ENCODE results near the gene LAPTM5. TPM values are rescaled to one million over a fixed set of nuclear protein-coding genes. Genes with fewer than 3 reads are reported as not detected.
"Not testable (repeated sequence)": the region's sequence is repeated elsewhere in the genome, so short reads cannot be mapped to it uniquely, and the experiment has no call there.

The LAPTM5 gene
- total RNA-seq, 1 experiment from 2014 or later: not detected

DNA sequence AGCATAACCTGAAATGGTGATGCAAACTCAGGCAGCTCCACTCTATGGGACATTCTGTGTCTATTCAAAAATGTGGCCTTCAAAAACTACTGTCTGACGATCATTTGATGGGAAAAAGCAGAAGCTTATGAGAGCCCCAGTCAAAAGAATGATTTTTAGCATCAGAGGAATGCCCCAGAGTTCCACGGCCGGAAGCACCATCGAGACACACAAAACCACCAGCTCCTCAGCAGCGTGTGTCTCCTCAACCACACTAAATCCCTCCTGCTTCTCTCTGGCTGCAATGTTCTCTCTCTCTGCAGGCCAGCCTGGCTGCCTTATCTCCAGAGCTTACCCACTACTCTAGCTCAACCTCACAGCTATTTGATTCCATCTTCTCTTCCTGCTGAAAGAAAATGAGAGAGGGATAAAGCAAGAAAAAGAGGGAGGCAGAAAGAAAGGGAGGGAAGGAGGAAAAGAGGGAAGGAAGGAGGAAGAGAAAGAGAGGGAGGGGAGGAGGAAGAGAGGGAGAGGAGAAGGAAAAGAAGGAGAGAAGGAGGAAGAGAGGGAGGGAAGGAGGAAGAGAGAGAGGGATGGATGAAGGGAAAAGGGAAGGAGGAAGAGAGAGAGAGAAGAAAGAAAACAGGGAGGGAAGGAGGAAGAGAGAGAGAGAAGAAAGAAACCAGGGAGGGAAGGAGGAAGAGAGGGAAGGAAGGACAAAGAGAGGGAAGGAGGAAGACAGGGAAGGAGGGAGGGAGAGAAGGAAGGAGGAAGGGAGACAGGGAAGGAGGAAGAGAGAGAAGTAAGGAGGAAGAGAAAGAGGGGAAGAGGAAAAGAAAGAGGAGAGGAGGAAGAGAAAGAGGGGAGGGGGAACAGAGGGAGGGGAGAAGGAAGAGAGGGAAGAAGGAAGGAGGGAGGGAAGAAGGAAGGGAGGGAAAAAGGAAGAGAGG lies 33.5 kb upstream of the LAPTM5 start:
- Histone ChIP-seq H3K4me3 (no peak overlapping the region), H3K9me3 (replicated peaks) (no peaks in the 10 kb centered on the region), H3K36me3 (no peaks in the 10 kb centered on the region), H3K27ac (no peak overlapping the region), H3K4me1 (replicated peaks) (peaks cover 18% of the 10 kb centered on the region), H3K27me3 (replicated peaks) (no peaks in the 10 kb centered on the region)
- no peak for DNase-seq (ENCODE audit: low read depth in 1 of 2, low spot score in 2 of 2)

- DNase-seq (ENCODE audit: low read depth in 1 of 2, low spot score in 2 of 2); H3K36me3 ChIP-seq; H3K27me3 ChIP-seq (replicated peaks); H3K9me3 ChIP-seq (replicated peaks); H3K4me3 ChIP-seq; H3K27ac ChIP-seq: not testable (repeated sequence)
- H3K4me1 ChIP-seq (replicated peaks): peaks cover 18% of the 10 kb centered on the region
Observed at GRCh38 chr1:30790256-30790525, 32.6 kb upstream of the LAPTM5 start.

DNA sequence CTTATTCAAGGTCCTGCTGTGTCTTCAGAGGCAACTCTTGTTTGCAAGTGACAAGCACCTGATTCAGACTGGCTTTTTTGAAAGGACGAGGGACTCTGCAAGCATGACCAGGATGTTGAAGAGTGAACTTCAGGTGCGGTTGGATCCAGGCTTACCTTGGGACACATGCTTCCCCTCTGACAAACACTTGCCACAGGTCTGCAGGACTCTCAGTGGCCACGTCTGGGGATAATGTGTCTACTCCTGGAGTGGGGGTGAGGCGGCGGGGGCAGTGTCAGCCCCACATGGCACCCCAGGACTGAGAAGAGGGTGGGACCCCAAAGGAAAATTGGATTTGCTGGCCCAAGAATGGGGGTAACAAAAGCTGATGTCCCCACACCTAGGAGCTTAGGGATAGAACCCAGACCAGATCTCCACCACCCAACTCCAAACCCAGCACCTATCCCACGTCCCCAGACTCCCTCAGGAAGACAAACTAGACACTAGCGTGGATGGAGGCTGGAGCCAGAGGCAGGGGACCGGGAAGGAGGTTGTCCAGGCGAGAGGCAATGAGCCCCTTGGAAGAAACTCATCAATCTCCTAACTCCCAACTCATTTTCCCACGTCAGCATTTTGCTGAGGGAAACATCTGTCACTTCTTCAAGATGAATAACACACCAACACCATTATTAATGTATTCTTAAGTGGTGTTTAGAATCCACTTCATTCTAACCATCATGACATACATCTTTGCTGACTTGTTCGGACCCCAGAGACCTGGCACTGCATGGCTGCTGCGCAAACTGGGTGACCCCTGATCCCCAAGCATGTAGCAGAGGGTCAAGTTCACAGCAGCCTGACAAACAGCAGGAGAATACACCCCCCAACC lies 32.0 kb upstream of the LAPTM5 start:
- Histone ChIP-seq H3K27ac (no peak overlapping the region), H3K4me3 (no peak overlapping the region), H3K9me3 (replicated peaks) (no peaks in the 10 kb centered on the region), H3K36me3 (no peaks in the 10 kb centered on the region), H3K4me1 (replicated peaks) (peaks cover 18% of the 10 kb centered on the region), H3K27me3 (replicated peaks) (no peaks in the 10 kb centered on the region)
- DNase-seq (ENCODE audit: low read depth in 1 of 2, low spot score in 2 of 2): no peak

DNA sequence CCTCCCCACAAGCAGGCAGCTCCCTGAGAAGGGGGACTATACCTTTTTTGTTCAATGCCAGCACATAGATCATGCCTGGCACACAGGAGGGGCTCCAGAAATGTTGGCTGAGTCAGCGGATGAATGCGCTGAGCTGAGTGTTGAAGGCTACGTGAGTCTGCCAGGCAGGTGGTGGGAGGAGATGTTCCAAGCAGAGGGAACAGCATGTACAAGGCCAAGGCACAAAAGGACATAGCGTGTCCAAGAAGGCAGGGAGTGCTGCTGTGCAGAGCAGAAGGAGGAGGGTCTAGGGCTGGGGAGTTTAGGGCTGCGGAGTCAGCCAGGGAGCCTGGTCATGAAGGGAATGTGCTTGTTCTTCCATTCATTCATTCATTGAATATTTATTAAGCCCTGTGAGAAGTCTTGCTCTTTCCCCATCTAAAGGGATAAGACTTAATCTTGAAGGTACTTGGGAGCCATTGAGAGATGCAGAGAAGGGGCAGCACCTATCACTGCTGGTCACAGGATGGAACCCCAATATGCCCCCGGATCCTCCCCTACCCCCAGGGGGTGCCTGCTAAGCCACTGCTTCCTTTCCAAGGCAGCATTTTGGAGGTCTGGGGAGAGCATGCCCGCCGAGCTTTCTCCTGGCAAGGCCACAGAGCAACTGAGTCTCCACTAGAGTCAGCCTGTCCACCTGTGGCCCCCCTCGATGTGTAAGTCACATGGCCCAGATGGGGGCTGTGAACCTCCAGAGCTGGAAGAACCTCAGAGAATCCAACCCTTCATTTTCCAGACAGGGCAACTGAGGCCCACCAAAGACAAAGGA lies 31.2 kb upstream of the LAPTM5 start:
- Histone ChIP-seq H3K27me3 (replicated peaks) (no peaks in the 10 kb centered on the region), H3K9me3 (replicated peaks) (no peaks in the 10 kb centered on the region), H3K4me3 (no peak overlapping the region), H3K36me3 (no peaks in the 10 kb centered on the region), H3K27ac (no peak overlapping the region), H3K4me1 (replicated peaks) (peaks cover 18% of the 10 kb centered on the region)
- no peak for DNase-seq (ENCODE audit: low read depth in 1 of 2, low spot score in 2 of 2)

DNA sequence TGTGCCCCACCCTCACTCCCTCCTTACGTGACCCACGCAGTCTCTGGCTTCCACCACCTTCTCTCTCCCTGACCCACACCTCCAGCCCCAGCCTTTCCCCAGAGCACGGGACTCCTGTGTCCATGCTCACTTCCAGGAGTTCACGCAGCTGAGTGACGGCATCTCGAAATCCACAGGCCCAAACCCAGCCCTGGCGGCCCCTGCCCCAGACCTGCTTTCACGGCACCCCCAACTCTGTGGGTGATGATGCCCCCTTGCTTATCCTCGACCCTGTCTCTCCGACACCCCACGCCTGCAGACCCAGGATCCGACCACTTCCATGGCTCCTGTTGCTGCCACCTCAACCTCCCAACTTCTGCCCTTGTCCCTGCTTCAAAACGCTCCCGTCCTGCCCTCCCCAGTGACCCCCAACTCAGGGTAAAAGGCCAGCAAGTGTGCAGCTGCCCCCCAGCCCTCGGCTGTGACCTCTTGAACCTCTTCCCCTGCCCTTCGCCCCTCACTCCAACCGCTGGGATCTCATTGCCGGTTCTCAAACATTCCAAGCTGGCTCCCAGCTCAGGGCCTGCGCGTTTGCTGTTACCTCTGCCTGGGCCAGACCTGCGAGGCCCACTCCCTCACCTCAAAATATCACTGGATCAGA lies 30.4 kb upstream of the LAPTM5 start:
- H3K4me3 ChIP-seq: no peak overlapping the region
- H3K9me3 ChIP-seq (replicated peaks): no peaks in the 10 kb centered on the region
- H3K36me3 ChIP-seq: no peaks in the 10 kb centered on the region
- peaks cover 18% of the 10 kb centered on the region for H3K4me1 ChIP-seq (replicated peaks)
- H3K27ac ChIP-seq: no peak overlapping the region
- H3K27me3 ChIP-seq (replicated peaks): no peaks in the 10 kb centered on the region
- DNase-seq (ENCODE audit: low read depth in 1 of 2, low spot score in 2 of 2): no peak

- H3K4me1 ChIP-seq (replicated peaks): peaks cover 23% of the 10 kb centered on the region
- no peak for DNase-seq (ENCODE audit: low read depth in 1 of 2, low spot score in 2 of 2)
- H3K36me3 ChIP-seq: no peaks in the 10 kb centered on the region
- no peak overlapping the region for H3K27ac ChIP-seq
- no peaks in the 10 kb centered on the region for H3K27me3 ChIP-seq (replicated peaks)
- no peaks in the 10 kb centered on the region for H3K9me3 ChIP-seq (replicated peaks)
- H3K4me3 ChIP-seq: no peak overlapping the region
Observed at GRCh38 chr1:30787266-30787665, 29.7 kb upstream of the LAPTM5 start.

DNA sequence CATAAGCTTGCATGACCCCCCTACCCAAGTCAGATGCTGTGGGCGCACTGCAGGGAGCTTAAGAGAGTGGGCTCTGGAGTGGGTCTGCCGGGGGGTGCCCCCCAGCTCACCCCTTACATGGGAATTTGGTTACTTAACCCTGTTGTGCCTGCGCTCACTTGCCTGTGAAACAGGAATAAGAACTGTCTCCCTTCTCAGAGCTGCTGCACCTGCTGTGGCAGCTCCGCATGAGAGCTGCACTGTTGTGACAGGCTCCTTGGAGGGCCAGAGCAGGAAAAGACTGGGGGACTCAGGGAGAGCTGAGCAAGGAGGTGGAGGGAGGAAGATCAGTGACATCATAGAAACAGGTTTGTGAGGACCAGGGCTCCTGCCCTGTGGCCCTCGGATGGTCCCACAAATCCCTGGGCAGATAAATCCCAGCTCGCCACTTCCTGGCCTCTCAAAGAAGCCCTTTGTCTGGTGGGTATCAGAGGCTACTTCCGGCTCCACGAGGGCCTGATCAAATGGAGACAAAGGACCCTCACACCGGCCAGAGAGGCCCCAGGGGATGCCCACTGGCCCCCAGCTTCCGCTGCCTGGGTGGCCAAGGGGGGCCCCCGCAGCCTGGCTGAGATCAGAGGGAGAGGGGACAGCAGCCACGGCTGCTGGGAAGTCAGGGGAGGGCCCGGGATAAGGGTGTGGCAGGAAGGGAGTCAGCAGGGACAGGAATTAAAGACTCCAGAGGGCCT lies 28.9 kb upstream of the LAPTM5 start:
- Histone ChIP-seq H3K27me3 (replicated peaks) (no peaks in the 10 kb centered on the region), H3K27ac (peak overlapping the region; percentile 46; the same call in 1 of the 2 replicates), H3K9me3 (replicated peaks) (no peaks in the 10 kb centered on the region), H3K4me3 (no peak overlapping the region), H3K36me3 (no peaks in the 10 kb centered on the region), H3K4me1 (replicated peaks) (peaks cover 23% of the 10 kb centered on the region)
- peak; percentile 64 to 71 for DNase-seq (ENCODE audit: low read depth in 1 of 2, low spot score in 2 of 2)

DNA sequence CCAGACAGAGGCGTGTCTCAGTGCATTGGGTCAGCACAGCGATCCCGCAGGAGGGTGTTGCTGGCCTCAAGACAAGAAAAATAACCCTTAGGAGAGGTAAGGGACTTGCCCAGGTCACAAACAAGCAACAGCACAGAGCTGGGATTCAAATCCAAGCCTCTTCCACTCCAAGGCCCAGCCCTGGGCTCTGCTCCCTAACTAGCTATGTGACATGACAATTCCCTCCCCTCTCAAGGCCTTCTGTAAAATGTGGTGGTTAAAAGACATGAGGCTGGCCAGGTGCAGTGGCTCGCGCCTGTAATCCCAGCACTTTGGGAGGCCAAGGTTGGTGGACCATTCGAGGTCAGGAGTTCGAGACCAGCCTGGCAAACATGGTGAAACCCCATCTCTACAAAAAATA lies 28.1 kb upstream of the LAPTM5 start:
- H3K36me3 ChIP-seq: no peaks in the 10 kb centered on the region
- no peaks in the 10 kb centered on the region for H3K27me3 ChIP-seq (replicated peaks)
- peaks cover 23% of the 10 kb centered on the region for H3K4me1 ChIP-seq (replicated peaks)
- H3K4me3 ChIP-seq: no peak overlapping the region
- DNase-seq (ENCODE audit: low read depth in 1 of 2, low spot score in 2 of 2): no peak
- H3K9me3 ChIP-seq (replicated peaks): no peaks in the 10 kb centered on the region
- H3K27ac ChIP-seq: no peak overlapping the region

- Histone ChIP-seq H3K36me3 (no peaks in the 10 kb centered on the region), H3K27ac (no peak overlapping the region), H3K4me3 (no peak overlapping the region), H3K4me1 (replicated peaks) (peaks cover 23% of the 10 kb centered on the region), H3K27me3 (replicated peaks) (no peaks in the 10 kb centered on the region), H3K9me3 (replicated peaks) (no peaks in the 10 kb centered on the region)
- DNase-seq (ENCODE audit: low read depth in 1 of 2, low spot score in 2 of 2): no peak
Observed at GRCh38 chr1:30785181-30785580, 27.6 kb upstream of the LAPTM5 start.

- H3K27ac ChIP-seq: no peak overlapping the region
- H3K36me3 ChIP-seq: no peaks in the 10 kb centered on the region
- DNase-seq (ENCODE audit: low read depth in 1 of 2, low spot score in 2 of 2): no peak
- H3K4me3 ChIP-seq: no peak overlapping the region
- H3K27me3 ChIP-seq (replicated peaks): no peaks in the 10 kb centered on the region
- no peaks in the 10 kb centered on the region for H3K9me3 ChIP-seq (replicated peaks)
- peaks cover 28% of the 10 kb centered on the region for H3K4me1 ChIP-seq (replicated peaks)
Observed at GRCh38 chr1:30783256-30783915, 25.8 kb upstream of the LAPTM5 start.

- DNase-seq (ENCODE audit: low read depth in 1 of 2, low spot score in 2 of 2): peak; percentile 61 to 77
- Histone ChIP-seq H3K4me1 (replicated peaks) (peaks cover 25% of the 10 kb centered on the region), H3K9me3 (replicated peaks) (no peaks in the 10 kb centered on the region), H3K4me3 (no peak overlapping the region), H3K36me3 (no peaks in the 10 kb centered on the region), H3K27ac (no peak overlapping the region), H3K27me3 (replicated peaks) (no peaks in the 10 kb centered on the region)
Observed at GRCh38 chr1:30782361-30783255, 25.0 kb upstream of the LAPTM5 start.

DNA sequence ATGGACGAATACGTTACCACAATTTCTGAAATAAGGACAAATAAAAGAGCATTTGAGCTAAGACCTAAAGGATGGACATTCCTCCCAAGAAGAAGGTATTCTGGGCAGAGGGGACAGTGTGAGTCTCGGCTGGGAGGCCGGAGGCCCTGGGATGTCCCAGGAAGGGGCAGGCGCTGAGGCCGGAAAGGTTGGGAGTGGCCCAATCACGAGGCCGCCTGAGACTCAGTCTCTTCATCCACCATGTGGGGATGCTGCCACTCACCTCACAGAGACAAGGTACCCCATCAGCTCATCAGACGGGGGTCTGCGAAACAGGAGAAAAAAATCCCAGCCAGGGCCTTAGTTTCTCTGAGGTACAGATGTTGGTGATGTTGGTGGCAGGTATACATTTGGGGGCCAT lies 24.3 kb upstream of the LAPTM5 start:
- Histone ChIP-seq H3K36me3 (no peaks in the 10 kb centered on the region), H3K27ac (no peak overlapping the region), H3K4me3 (no peak overlapping the region), H3K4me1 (replicated peaks) (peaks cover 18% of the 10 kb centered on the region), H3K9me3 (replicated peaks) (no peaks in the 10 kb centered on the region), H3K27me3 (replicated peaks) (no peaks in the 10 kb centered on the region)
- no peak for DNase-seq (ENCODE audit: low read depth in 1 of 2, low spot score in 2 of 2)

All from SJSA1 (cell line).